ENCODE data around the gene DNAI4.
"Not testable (repeated sequence)": the region's sequence is repeated elsewhere in the genome, so short reads cannot be mapped to it uniquely, and the experiment has no call there.

Gene DNAI4

GRCh38 chr1:66809736-66810326, 114.8 kb downstream of the DNAI4 start:
- DNase-seq, result no peak

GRCh38 chr1:66809245-66809644, 115.4 kb downstream of the DNAI4 start:
- no peak for DNase-seq

- DNase-seq, result not testable (repeated sequence)
Observed at GRCh38 chr1:66795839-66796238, 128.8 kb downstream of the DNAI4 start.

- DNase-seq, result no peak
Observed at GRCh38 chr1:66791621-66792610, 132.7 kb downstream of the DNAI4 start.

GRCh38 chr1:66788231-66788939, 136.3 kb downstream of the DNAI4 start:
- no peak for DNase-seq

- DNase-seq, result no peak
Observed at GRCh38 chr1:66787641-66788040, 137.0 kb downstream of the DNAI4 start.

- not testable (repeated sequence) for DNase-seq
Observed at GRCh38 chr1:66785800-66786199, 138.9 kb downstream of the DNAI4 start.

- DNase-seq, result no peak
Observed at GRCh38 chr1:66779475-66780078, 145.1 kb downstream of the DNAI4 start.

- DNase-seq, result no peak
Observed at GRCh38 chr1:66778969-66779368, 145.7 kb downstream of the DNAI4 start.

- no peak for DNase-seq
Observed at GRCh38 chr1:66778266-66778665, 146.4 kb downstream of the DNAI4 start.

GRCh38 chr1:66777831-66778230, 146.8 kb downstream of the DNAI4 start:
- no peak for DNase-seq

- no peak for DNase-seq
Observed at GRCh38 chr1:66775646-66776045, 149.0 kb downstream of the DNAI4 start.

GRCh38 chr1:66774438-66774837, 150.2 kb downstream of the DNAI4 start:
- DNase-seq, result no peak

- DNase-seq, result no peak
Observed at GRCh38 chr1:66773227-66773626, 151.4 kb downstream of the DNAI4 start.

GRCh38 chr1:66770694-66771093, 154.0 kb downstream of the DNAI4 start:
- no peak for DNase-seq

- DNase-seq, result no peak
Observed at GRCh38 chr1:66770240-66770639, 154.4 kb downstream of the DNAI4 start.

- no peak for DNase-seq
Observed at GRCh38 chr1:66769512-66770229, 155.0 kb downstream of the DNAI4 start.

- no peak for DNase-seq
Observed at GRCh38 chr1:66768965-66769364, 155.7 kb downstream of the DNAI4 start.

GRCh38 chr1:66767626-66768025, 157.0 kb downstream of the DNAI4 start:
- DNase-seq, result no peak

- peak in 1 of 4 experiments; percentile 17 for DNase-seq
Observed at GRCh38 chr1:66764994-66765578, 159.6 kb downstream of the DNAI4 start.

All from activated naive CD4-positive, alpha-beta T cell (primary cell).